ENCODE measurements around the gene ANKLE2.

Gene ANKLE2

DNA sequence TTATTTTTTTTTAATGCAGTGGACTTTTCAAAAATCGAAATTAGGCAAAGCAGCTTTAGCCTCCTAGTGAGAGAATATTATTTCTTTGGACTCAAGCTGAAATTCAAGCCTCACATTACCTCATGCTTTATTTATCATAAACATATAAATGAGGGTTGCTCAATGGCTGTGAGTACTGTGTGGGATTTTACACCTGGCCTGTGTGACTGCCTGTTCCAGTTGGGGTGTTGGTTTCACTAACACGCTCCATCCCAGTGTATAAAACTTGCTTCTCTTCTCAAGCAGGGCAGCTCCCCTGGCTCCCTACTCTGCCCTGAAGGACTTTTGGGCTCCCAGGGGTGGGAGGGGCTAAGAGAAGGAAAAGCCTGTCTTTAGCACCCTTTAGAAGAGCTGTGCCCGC, 15.0 kb downstream of the ANKLE2 start:
- peaks cover 73 to 96% of the 10 kb centered on the region in 2 experiments for H3K36me3 ChIP-seq (ENCODE audit: control insufficient read depth in 2 of 2, insufficient read depth in 1 of 2, low read length in 2 of 2)
- ChIA-PET POLR2A (no interaction called here), CTCF (no interaction called here)
- no peaks in the 10 kb centered on the region for H3K4me1 ChIP-seq (ENCODE audit: control insufficient read depth, insufficient read depth, low read length)
- H3K27ac ChIP-seq (ENCODE audit: extremely low read depth, low read depth, low read length): peak overlapping the region; percentile 17; the same call in 1 of the 2 replicates
- H3K4me3 ChIP-seq (ENCODE audit: low read depth, low read length): no peak overlapping the region
- no peak for TF ChIP-seq ZBTB21 (tag by site-specific recombination; IDR thresholded peaks at IDR 0.05)
- no peak for TF ChIP-seq YY2 (tag by site-specific recombination; IDR thresholded peaks at IDR 0.05)
- TF ChIP-seq ZNF747 (tag by site-specific recombination; IDR thresholded peaks at IDR 0.05): no peak
- no peak for TF ChIP-seq ZNF549 (tag by site-specific recombination; IDR thresholded peaks at IDR 0.05)
- TF ChIP-seq ZNF600 (tag by site-specific recombination; IDR thresholded peaks at IDR 0.05): peak; percentile 58; the same call in 1 of the 2 replicates
- TF ChIP-seq ZNF501 (tag by site-specific recombination; IDR thresholded peaks at IDR 0.05): no peak
- TF ChIP-seq HOXC10 (CRISPR knock-in tag; IDR thresholded peaks at IDR 0.05): no peak
- no peaks in the 10 kb centered on the region for H3K9me3 ChIP-seq (ENCODE audit: control insufficient read depth, insufficient read depth, low read depth, low read length)

DNA sequence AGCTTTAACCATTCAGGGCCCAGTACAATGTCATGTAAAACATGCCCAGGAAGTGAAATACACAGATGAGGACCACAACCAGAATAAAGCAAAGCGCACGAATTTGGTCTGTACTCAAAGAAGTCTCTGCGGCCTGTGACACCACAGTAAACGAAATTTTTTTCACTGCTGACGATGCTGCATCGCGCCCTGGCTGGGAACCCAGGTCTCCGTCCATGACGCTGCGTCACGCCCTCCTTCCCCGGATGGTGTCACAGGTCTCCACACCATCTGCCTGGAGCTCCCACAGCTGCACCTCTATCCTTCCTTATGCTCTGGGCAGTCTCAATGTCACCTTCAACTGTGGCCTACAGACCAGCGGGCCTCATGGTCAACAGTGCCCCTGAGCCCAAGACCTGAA, 17.8 kb downstream of the ANKLE2 start:
- TF ChIP-seq, protein P1, sequence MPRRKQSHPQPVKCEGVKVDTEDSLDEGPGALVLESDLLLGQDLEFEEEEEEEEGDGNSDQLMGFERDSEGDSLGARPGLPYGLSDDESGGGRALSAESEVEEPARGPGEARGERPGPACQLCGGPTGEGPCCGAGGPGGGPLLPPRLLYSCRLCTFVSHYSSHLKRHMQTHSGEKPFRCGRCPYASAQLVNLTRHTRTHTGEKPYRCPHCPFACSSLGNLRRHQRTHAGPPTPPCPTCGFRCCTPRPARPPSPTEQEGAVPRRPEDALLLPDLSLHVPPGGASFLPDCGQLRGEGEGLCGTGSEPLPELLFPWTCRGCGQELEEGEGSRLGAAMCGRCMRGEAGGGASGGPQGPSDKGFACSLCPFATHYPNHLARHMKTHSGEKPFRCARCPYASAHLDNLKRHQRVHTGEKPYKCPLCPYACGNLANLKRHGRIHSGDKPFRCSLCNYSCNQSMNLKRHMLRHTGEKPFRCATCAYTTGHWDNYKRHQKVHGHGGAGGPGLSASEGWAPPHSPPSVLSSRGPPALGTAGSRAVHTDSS (tag by site-specific recombination; IDR thresholded peaks at IDR 0.05): no peak
- TF ChIP-seq ZNF121 (tag by site-specific recombination; IDR thresholded peaks at IDR 0.05) (no peak), ZNF473 (tag by site-specific recombination; IDR thresholded peaks at IDR 0.05) (no peak), KLF8 (tag by site-specific recombination; IDR thresholded peaks at IDR 0.05) (no peak), ZNF530 (tag by site-specific recombination; IDR thresholded peaks at IDR 0.05; ENCODE audit: low read depth) (no peak), ZNF701 (tag by site-specific recombination; IDR thresholded peaks at IDR 0.05) (no peak), ZNF426 (tag by site-specific recombination; IDR thresholded peaks at IDR 0.05) (no peak), GLIS1 (tag by site-specific recombination; IDR thresholded peaks at IDR 0.05) (no peak), GFI1B (tag by site-specific recombination; IDR thresholded peaks at IDR 0.05) (no peak), SETDB1 (IDR thresholded peaks at IDR 0.05; ENCODE audit: insufficient read length, low read length) (no peak), ZNF777 (tag by site-specific recombination; IDR thresholded peaks at IDR 0.05; ENCODE audit: borderline replicate concordance) (no peak), ZNF211 (tag by site-specific recombination; IDR thresholded peaks at IDR 0.05; ENCODE audit: low read depth) (no peak), ZNF510 (tag by site-specific recombination; IDR thresholded peaks at IDR 0.05; ENCODE audit: insufficient replicate concordance) (no peak), ZNF138 (tag by site-specific recombination; IDR thresholded peaks at IDR 0.05; ENCODE audit: borderline replicate concordance) (no peak), ZXDB (tag by site-specific recombination; IDR thresholded peaks at IDR 0.05) (no peak)
- TF ChIP-seq, protein P2, sequence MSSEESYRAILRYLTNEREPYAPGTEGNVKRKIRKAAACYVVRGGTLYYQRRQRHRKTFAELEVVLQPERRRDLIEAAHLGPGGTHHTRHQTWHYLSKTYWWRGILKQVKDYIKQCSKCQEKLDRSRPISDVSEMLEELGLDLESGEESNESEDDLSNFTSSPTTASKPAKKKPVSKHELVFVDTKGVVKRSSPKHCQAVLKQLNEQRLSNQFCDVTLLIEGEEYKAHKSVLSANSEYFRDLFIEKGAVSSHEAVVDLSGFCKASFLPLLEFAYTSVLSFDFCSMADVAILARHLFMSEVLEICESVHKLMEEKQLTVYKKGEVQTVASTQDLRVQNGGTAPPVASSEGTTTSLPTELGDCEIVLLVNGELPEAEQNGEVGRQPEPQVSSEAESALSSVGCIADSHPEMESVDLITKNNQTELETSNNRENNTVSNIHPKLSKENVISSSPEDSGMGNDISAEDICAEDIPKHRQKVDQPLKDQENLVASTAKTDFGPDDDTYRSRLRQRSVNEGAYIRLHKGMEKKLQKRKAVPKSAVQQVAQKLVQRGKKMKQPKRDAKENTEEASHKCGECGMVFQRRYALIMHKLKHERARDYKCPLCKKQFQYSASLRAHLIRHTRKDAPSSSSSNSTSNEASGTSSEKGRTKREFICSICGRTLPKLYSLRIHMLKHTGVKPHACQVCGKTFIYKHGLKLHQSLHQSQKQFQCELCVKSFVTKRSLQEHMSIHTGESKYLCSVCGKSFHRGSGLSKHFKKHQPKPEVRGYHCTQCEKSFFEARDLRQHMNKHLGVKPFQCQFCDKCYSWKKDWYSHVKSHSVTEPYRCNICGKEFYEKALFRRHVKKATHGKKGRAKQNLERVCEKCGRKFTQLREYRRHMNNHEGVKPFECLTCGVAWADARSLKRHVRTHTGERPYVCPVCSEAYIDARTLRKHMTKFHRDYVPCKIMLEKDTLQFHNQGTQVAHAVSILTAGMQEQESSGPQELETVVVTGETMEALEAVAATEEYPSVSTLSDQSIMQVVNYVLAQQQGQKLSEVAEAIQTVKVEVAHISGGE (tag by site-specific recombination; conservative IDR thresholded peaks at IDR 0.05; ENCODE audit: low read depth): no peak
- Histone ChIP-seq H3K4me3 (ENCODE audit: low read depth, low read length) (no peak overlapping the region), H3K4me1 (ENCODE audit: control insufficient read depth, insufficient read depth, low read length) (no peaks in the 10 kb centered on the region), H3K9me3 (ENCODE audit: control insufficient read depth, insufficient read depth, low read depth, low read length) (no peaks in the 10 kb centered on the region), H3K27ac (ENCODE audit: extremely low read depth, low read depth, low read length) (no peak overlapping the region), H3K36me3 (ENCODE audit: control insufficient read depth in 2 of 2, insufficient read depth in 1 of 2, low read length in 2 of 2) (peaks cover 70 to 98% of the 10 kb centered on the region in 2 experiments)
- CTCF ChIA-PET: no interaction called here
- POLR2A ChIA-PET: no interaction called here
